ENCODE results near the gene NEDD4.
A peak's percentile ranks its signal among the peaks of the same experiment; 100 is the strongest.

Gene NEDD4

DNA sequence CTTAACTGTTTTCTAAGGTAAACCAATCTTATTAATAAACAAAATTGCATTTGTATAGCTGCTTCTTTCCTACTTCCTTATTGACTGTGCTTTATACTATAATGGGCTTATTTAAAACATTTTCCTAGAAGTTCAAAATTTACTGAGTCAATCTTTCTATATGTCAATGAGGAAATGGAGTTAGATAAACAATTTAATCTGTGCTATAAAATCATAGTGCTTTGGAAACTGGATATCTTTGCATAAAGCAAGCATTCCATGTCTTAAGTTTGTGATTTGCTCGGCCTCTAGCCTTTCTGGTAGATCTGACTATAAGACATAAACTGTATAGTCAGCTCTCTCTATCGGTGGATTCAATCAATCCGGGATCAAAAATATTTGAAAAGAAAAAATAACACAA lies 99.6 kb downstream of the NEDD4 start:
- Mint-ChIP-seq H3K27me3 (ENCODE audit: low read depth, poor library complexity) (peaks cover 4% of the 10 kb centered on the region), H3K4me3 (no peak overlapping the region), H3K27ac (no peak overlapping the region), H3K9me3 (peaks cover 4% of the 10 kb centered on the region), H3K36me3 (ENCODE audit: low read depth) (peaks cover 7% of the 10 kb centered on the region), H3K4me1 (peaks cover 7% of the 10 kb centered on the region)
- DNase-seq: no peak
- TF ChIP-seq, protein P1, sequence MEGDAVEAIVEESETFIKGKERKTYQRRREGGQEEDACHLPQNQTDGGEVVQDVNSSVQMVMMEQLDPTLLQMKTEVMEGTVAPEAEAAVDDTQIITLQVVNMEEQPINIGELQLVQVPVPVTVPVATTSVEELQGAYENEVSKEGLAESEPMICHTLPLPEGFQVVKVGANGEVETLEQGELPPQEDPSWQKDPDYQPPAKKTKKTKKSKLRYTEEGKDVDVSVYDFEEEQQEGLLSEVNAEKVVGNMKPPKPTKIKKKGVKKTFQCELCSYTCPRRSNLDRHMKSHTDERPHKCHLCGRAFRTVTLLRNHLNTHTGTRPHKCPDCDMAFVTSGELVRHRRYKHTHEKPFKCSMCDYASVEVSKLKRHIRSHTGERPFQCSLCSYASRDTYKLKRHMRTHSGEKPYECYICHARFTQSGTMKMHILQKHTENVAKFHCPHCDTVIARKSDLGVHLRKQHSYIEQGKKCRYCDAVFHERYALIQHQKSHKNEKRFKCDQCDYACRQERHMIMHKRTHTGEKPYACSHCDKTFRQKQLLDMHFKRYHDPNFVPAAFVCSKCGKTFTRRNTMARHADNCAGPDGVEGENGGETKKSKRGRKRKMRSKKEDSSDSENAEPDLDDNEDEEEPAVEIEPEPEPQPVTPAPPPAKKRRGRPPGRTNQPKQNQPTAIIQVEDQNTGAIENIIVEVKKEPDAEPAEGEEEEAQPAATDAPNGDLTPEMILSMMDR (IDR thresholded peaks at IDR 0.05): no peak

DNA sequence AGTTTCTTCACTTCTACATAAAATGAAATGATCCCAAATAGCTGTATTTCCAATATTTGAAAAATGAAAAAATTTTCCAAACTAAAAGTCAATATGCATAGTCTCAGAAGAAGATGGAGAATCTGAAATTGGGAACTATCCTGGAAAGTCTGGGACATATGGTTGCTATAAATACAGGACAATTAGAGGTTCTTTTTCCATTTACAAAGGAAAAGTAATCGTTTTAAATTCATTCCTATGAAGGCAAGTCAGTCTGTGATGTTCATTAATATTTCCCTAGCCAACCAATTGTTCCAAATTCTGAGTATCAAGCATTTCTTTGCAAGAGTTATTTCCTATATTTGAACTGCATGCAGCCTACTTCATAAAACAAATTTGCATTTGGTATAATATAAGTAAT lies 102.2 kb downstream of the NEDD4 start:
- no peak overlapping the region for H3K4me3 Mint-ChIP-seq
- no peaks in the 10 kb centered on the region for H3K27me3 Mint-ChIP-seq (ENCODE audit: low read depth, poor library complexity)
- TF ChIP-seq, protein P1 (IDR thresholded peaks at IDR 0.05): no peak
- H3K9me3 Mint-ChIP-seq: peaks cover 27% of the 10 kb centered on the region
- no peak overlapping the region for H3K27ac Mint-ChIP-seq
- no peak for DNase-seq
- peaks cover 28% of the 10 kb centered on the region for H3K36me3 Mint-ChIP-seq (ENCODE audit: low read depth)
- H3K4me1 Mint-ChIP-seq: no peaks in the 10 kb centered on the region

DNA sequence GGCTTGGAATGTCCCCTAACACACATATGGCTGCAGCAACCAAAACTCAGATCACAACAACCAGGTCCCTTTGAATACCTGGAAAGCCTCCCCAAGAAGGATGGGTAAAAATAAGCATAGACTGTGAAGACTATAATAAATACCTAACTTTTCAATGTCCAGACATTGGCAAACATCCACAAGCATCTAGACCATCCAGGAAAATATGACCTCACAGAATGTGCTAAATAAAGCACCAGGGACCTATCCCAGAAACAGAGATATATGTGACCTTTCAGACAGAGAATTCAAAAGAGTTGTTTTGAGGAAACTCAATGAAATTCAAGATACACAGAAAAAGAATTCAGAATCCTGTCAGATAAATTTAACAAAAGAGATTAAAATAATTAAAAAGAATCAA lies 109.2 kb downstream of the NEDD4 start:
- H3K9me3 Mint-ChIP-seq: peaks cover 35% of the 10 kb centered on the region
- peaks cover 31% of the 10 kb centered on the region for H3K36me3 Mint-ChIP-seq (ENCODE audit: low read depth)
- H3K4me3 Mint-ChIP-seq: no peak overlapping the region
- H3K27ac Mint-ChIP-seq: no peak overlapping the region
- peaks cover 2% of the 10 kb centered on the region for H3K27me3 Mint-ChIP-seq (ENCODE audit: low read depth, poor library complexity)
- no peaks in the 10 kb centered on the region for H3K4me1 Mint-ChIP-seq
- TF ChIP-seq, protein P1 (IDR thresholded peaks at IDR 0.05): no peak
- no peak for DNase-seq

DNA sequence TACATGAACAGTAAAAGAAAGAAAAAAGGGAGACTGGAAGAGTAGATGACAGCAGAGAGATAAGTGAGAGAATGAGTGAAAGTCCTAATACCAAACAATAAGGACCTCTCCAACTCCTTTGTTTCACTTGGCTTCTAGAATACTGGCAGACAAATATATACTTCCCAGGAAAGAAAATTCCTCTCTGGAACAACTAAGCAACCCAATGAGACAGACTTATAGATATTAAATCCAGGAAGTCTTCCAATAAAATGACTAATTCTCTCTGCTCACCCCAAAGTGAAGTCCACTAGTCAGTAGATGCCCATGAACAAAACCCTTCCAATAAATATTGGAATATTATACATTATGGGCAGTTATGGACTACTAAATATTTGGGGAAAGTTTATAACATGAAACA lies 114.2 kb downstream of the NEDD4 start:
- TF ChIP-seq, protein P1 (IDR thresholded peaks at IDR 0.05): no peak
- Mint-ChIP-seq H3K9me3 (no peaks in the 10 kb centered on the region), H3K4me1 (no peaks in the 10 kb centered on the region), H3K4me3 (no peak overlapping the region), H3K27ac (no peak overlapping the region), H3K27me3 (ENCODE audit: low read depth, poor library complexity) (peaks cover 2% of the 10 kb centered on the region), H3K36me3 (ENCODE audit: low read depth) (peaks cover 4% of the 10 kb centered on the region)
- no peak for DNase-seq

DNA sequence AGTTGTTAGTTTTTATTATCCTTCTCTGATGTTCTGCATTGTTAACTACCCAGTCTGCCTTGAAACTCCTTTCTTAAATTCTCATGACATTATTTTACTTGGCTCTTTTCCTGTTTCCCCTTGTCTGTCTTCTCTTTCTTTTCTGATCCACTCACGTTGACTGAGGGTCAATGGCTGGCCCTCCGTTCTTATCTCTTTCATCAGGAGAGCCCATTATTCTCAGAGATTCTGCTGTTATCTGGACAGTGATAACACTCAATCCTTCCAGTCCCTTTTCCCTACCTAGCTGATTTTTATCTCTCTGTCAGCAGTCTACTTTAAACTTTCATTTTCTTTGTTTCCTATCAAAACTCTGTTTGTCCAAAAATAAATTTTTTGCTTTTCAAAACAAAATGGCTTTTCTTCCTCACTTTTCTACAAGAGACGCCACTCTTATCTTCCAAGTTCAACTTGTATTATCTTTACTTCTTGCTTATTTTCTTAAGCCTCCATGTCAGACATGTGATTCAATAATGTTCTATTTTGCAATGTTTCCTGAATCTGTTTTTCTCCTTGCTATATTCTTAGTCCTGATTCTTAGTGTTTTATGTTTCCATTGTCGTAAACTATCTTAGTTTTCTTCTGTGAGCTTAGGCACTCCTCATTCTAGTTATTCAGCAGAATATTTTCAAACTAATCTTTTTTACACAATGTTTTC lies 120.2 kb downstream of the NEDD4 start:
- H3K4me1 Mint-ChIP-seq: peaks cover 28% of the 10 kb centered on the region
- no peaks in the 10 kb centered on the region for H3K9me3 Mint-ChIP-seq
- no peaks in the 10 kb centered on the region for H3K27me3 Mint-ChIP-seq (ENCODE audit: low read depth, poor library complexity)
- TF ChIP-seq, protein P1 (IDR thresholded peaks at IDR 0.05): no peak
- no peak for DNase-seq
- peak overlapping the region; percentile 94 for H3K27ac Mint-ChIP-seq
- H3K4me3 Mint-ChIP-seq: no peak overlapping the region
- peaks cover 14% of the 10 kb centered on the region for H3K36me3 Mint-ChIP-seq (ENCODE audit: low read depth)

DNA sequence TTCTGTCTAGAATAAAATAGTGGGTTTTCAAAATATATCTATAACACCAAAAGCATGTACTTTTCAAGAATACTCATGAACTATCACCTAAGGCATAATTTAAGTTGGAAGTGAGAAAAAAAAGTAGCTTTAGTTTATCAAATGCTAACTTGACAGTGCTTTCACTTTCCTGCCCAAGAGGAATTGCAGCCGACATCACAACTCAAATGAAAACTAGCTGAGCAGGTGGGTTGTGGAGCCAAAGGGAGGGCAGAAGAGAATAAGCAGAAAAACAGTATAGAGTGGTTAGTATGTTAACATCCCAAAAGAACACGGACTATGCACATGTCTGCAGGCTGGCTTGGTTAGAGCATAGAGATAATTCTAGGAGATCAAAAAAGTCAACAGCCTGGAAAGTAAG lies 120.9 kb downstream of the NEDD4 start:
- no peak for DNase-seq
- Mint-ChIP-seq H3K9me3 (no peaks in the 10 kb centered on the region), H3K27ac (no peak overlapping the region), H3K4me1 (peaks cover 28% of the 10 kb centered on the region), H3K27me3 (ENCODE audit: low read depth, poor library complexity) (no peaks in the 10 kb centered on the region), H3K4me3 (no peak overlapping the region), H3K36me3 (ENCODE audit: low read depth) (peaks cover 16% of the 10 kb centered on the region)
- TF ChIP-seq, protein P1 (IDR thresholded peaks at IDR 0.05): no peak
